Body of pancreas (tissue), 4 donors: ENCODE data around the gene TACR1.

Source experiments
- POLR2A ChIP-seq, 3 donors: fragments of 450-650 bp; IDR thresholded peaks; one replicate each; pipeline ENCODE4 v1.6.1; 2016; ENCODE audit warnings: antibody characterized with exemption in 3 of 3, mild to moderate bottlenecking in 2 of 3
- TF ChIP-seq, protein P1 (sequence below), 7 experiments: fragments of 450-650 bp in 4 of 7; fragments of 200-600 bp in 3 of 7; sonication (generic) in 3 of 7; IDR thresholded peaks; one replicate each; pipeline ENCODE4 v1.5.1; 2016 to 2019; ENCODE audit warnings: antibody characterized with exemption in 7 of 7

DNA sequence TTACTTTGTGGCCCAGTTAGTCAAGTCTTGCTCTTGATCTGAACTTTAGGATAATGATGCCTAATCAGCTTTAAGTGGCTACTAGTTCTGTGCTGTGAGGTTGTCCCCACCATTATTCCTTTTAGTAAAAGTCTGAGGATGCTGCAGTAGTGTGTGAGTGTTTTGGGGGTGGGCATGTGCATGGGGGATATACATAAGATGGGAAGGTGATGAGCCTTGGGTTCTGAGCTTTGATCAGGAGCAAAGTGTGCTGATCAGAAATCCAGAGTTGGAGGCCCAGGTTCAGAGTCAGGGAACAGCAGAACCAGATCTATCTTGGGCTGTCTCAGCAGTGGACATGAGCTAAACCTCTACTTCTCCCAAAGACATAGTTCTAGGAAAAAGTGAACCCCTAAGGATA is 174.1 kb downstream of the TACR1 start:
- TF ChIP-seq, protein P1, sequence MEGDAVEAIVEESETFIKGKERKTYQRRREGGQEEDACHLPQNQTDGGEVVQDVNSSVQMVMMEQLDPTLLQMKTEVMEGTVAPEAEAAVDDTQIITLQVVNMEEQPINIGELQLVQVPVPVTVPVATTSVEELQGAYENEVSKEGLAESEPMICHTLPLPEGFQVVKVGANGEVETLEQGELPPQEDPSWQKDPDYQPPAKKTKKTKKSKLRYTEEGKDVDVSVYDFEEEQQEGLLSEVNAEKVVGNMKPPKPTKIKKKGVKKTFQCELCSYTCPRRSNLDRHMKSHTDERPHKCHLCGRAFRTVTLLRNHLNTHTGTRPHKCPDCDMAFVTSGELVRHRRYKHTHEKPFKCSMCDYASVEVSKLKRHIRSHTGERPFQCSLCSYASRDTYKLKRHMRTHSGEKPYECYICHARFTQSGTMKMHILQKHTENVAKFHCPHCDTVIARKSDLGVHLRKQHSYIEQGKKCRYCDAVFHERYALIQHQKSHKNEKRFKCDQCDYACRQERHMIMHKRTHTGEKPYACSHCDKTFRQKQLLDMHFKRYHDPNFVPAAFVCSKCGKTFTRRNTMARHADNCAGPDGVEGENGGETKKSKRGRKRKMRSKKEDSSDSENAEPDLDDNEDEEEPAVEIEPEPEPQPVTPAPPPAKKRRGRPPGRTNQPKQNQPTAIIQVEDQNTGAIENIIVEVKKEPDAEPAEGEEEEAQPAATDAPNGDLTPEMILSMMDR (IDR thresholded peaks at IDR 0.05) = no peak
- no peak for TF ChIP-seq POLR2A (IDR thresholded peaks at IDR 0.05)
